SU-DHL-6 (cell line): ENCODE results near the gene MAPKAPK2.

Experiments used
- H2AFZ ChIP-seq: fragments of 200-600 bp; sonication (generic); 2 replicates; pipeline ENCODE4 v1.6.1; 2014; ENCODE audit warnings: low read depth, mild to moderate bottlenecking, moderate library complexity, mixed read lengths, antibody characterized with exemption, low read length; ENCODE audit not compliant: severe bottlenecking
- H3F3A ChIP-seq: fragments of 200-600 bp; shearing (Covaris generic); 2 replicates; pipeline ENCODE4 v1.6.0; 2016; ENCODE audit warnings: antibody characterized with exemption, mild to moderate bottlenecking; ENCODE audit not compliant: insufficient read depth
- H3K27ac ChIP-seq: fragments of 200-600 bp; sonication (generic); 2 replicates; pipeline ENCODE4 v1.5.1; 2016; ENCODE audit warnings: low read depth, mild to moderate bottlenecking, low read length, moderate library complexity, mixed read lengths
- H3K27me3 ChIP-seq: fragments of 200-600 bp; sonication (generic), shearing (Covaris generic); 2 replicates; pipeline ENCODE4 v1.6.0; 2014; ENCODE audit warnings: mild to moderate bottlenecking, low read length
- H3K36me3 ChIP-seq: fragments of 200-600 bp; sonication (generic); 2 replicates; pipeline ENCODE4 v1.6.1; 2014; ENCODE audit warnings: mild to moderate bottlenecking, low read length, mixed read lengths
- H3K4me2 ChIP-seq: fragments of 300-600, 200-600 bp; shearing (Covaris generic), sonication (generic); 2 replicates; pipeline ENCODE4 v1.6.0; 2014; ENCODE audit warnings: low read length, low read depth, mild to moderate bottlenecking; ENCODE audit not compliant: poor library complexity, severe bottlenecking
- H3K4me3 ChIP-seq: fragments of 200-600 bp; sonication (generic); 2 replicates; pipeline ENCODE4 v1.5.1; 2014; ENCODE audit warnings: antibody characterized with exemption, low read length, mild to moderate bottlenecking, mixed read lengths; ENCODE audit not compliant: insufficient read depth, poor library complexity, severe bottlenecking
- H3K79me2 ChIP-seq: fragments of 200-600 bp; sonication (generic); 2 replicates; pipeline ENCODE4 v1.6.1; 2014; ENCODE audit warnings: mild to moderate bottlenecking, low read length, moderate library complexity; ENCODE audit not compliant: insufficient read depth
- H3K9ac ChIP-seq: fragments of 200-600 bp; sonication (generic); 2 replicates; pipeline ENCODE4 v1.7.0; 2014; ENCODE audit warnings: mild to moderate bottlenecking, low read length
- H3K9me2 ChIP-seq: fragments of 200-600 bp; sonication (generic); replicated peaks from 2 replicates; pipeline ENCODE4 v1.6.1; 2014; ENCODE audit warnings: low read length; ENCODE audit not compliant: insufficient read depth
- H3K9me3 ChIP-seq: fragments of 200-600 bp; sonication (generic); 2 replicates; pipeline ENCODE4 v1.6.1; 2014; ENCODE audit warnings: low read length, mixed read lengths; ENCODE audit not compliant: insufficient read depth
- H4K20me1 ChIP-seq: fragments of 200-600 bp; sonication (generic); 2 replicates; pipeline ENCODE4 v1.6.1; 2014; ENCODE audit warnings: low read depth, mild to moderate bottlenecking, antibody characterized with exemption, low read length, moderate library complexity, mixed read lengths
- CTCF ChIP-seq: fragments of 200-600 bp; sonication (generic); IDR thresholded peaks from one replicate; pipeline ENCODE4 v1.5.1; 2017; ENCODE audit warnings: antibody characterized with exemption, mild to moderate bottlenecking, low read length, moderate library complexity; ENCODE audit not compliant: insufficient read depth, poor library complexity, severe bottlenecking
- EZH2phosphoT487 ChIP-seq: fragments of 200-600 bp; sonication (generic), shearing (Covaris generic); conservative IDR thresholded peaks from 2 replicates; pipeline ENCODE4 v1.6.1; 2018; ENCODE audit warnings: mild to moderate bottlenecking, antibody characterized with exemption, low read length, moderate library complexity, mixed read lengths

The MAPKAPK2 gene

GRCh38 chr1:206657751-206658150, 27.0 kb upstream of the MAPKAPK2 start:
- no peaks in the 10 kb centered on the region for H3K9me2 ChIP-seq
- H3F3A ChIP-seq = no peaks in the 10 kb centered on the region
- H3K4me3 ChIP-seq = no peak overlapping the region
- H3K9me3 ChIP-seq = no peaks in the 10 kb centered on the region
- H3K4me2 ChIP-seq = peak overlapping the region; percentile 39
- H3K79me2 ChIP-seq = no peaks in the 10 kb centered on the region
- H2AFZ ChIP-seq = no peak overlapping the region
- no peak for TF ChIP-seq CTCF
- no peak for TF ChIP-seq EZH2phosphoT487
- H3K9ac ChIP-seq = no peak overlapping the region
- no peak overlapping the region for H3K27ac ChIP-seq
- H3K36me3 ChIP-seq = no peaks in the 10 kb centered on the region
- H3K27me3 ChIP-seq = no peaks in the 10 kb centered on the region
- no peaks in the 10 kb centered on the region for H4K20me1 ChIP-seq

- TF ChIP-seq CTCF (peak; percentile 73), EZH2phosphoT487 (no peak)
- Histone ChIP-seq H4K20me1 (no peaks in the 10 kb centered on the region), H3K9me3 (no peaks in the 10 kb centered on the region), H3K27me3 (no peaks in the 10 kb centered on the region), H3K36me3 (no peaks in the 10 kb centered on the region), H3K79me2 (no peaks in the 10 kb centered on the region), H3K4me3 (no peak overlapping the region), H3K27ac (no peak overlapping the region), H3K9me2 (no peaks in the 10 kb centered on the region), H3F3A (no peaks in the 10 kb centered on the region), H3K9ac (no peak overlapping the region; the same call in 1 of the 2 replicates), H2AFZ (no peak overlapping the region), H3K4me2 (peak overlapping the region; percentile 39)
Observed at GRCh38 chr1:206658264-206658980, 26.3 kb upstream of the MAPKAPK2 start.

GRCh38 chr1:206658981-206659273, 25.8 kb upstream of the MAPKAPK2 start:
- Histone ChIP-seq H2AFZ (no peak overlapping the region), H3F3A (no peaks in the 10 kb centered on the region), H3K27me3 (no peaks in the 10 kb centered on the region), H3K27ac (no peak overlapping the region), H3K9me2 (no peaks in the 10 kb centered on the region), H3K4me3 (no peak overlapping the region), H3K9ac (no peak overlapping the region), H3K4me2 (no peak overlapping the region), H3K36me3 (no peaks in the 10 kb centered on the region), H3K79me2 (no peaks in the 10 kb centered on the region), H4K20me1 (no peaks in the 10 kb centered on the region), H3K9me3 (no peaks in the 10 kb centered on the region)
- TF ChIP-seq CTCF (no peak), EZH2phosphoT487 (no peak)
